Activated CD8-positive, alpha-beta T cell treated with anti-CD3 and anti-CD28 coated beads for 36 hours (primary cell): ENCODE results near the gene KIAA0930. TPM values are rescaled to one million over a fixed set of nuclear protein-coding genes. Genes with fewer than 3 reads are reported as not detected.

Experiments used
- ATAC-seq: fragments of 200-7000 bp; cut with Tn5 transposase; one replicate; pipeline ENCODE4 v1.10.0; 2021; ENCODE audit warnings: mild to moderate bottlenecking, moderate library complexity
- CTCF ChIA-PET: fragments of 350-600 bp; sonication (Branson Sonifier 250); formaldehyde crosslinking; loops from one replicate; lab custom pipeline; 2021; ENCODE audit warnings: antibody characterized with exemption; lab: Charles Lee
- POLR2A ChIA-PET: fragments of 350-600 bp; sonication (Branson Sonifier 250); formaldehyde crosslinking; loops from one replicate; lab custom pipeline; 2021; ENCODE audit warnings: antibody characterized with exemption; lab: Charles Lee
- DNase-seq: peaks from one replicate; pipeline ENCODE4 v3.0.0-alpha.2; 2020
- H3K27ac Mint-ChIP-seq: one replicate; pipeline ENCODE4 v1.8.0; 2021; ENCODE audit warnings: mild to moderate bottlenecking, mixed read lengths
- H3K27me3 Mint-ChIP-seq: one replicate; pipeline ENCODE4 v1.8.0; 2021; ENCODE audit warnings: mixed read lengths
- H3K36me3 Mint-ChIP-seq: one replicate; pipeline ENCODE4 v1.8.0; 2021; ENCODE audit warnings: low read depth, mixed read lengths
- H3K4me1 Mint-ChIP-seq: one replicate; pipeline ENCODE4 v1.8.0; 2021; ENCODE audit warnings: low read depth, mixed read lengths
- H3K4me3 Mint-ChIP-seq: one replicate; pipeline ENCODE4 v1.8.0; 2021; ENCODE audit warnings: mild to moderate bottlenecking, moderate library complexity, mixed read lengths
- H3K9me3 Mint-ChIP-seq: one replicate; pipeline ENCODE4 v1.8.0; 2021; ENCODE audit warnings: mixed read lengths
- intact Hi-C: fragments of 100-400 bp; cut with micrococcal nuclease; formaldehyde crosslinking; loops from one replicate; pipeline ENCODE4 v1.10.0; 2022
- total RNA-seq, 2 experiments: library from RNA; stranded (reverse); gene quantifications; one replicate each; pipeline ENCODE4 v1.2.3, GENCODE V29; 2021
- TF ChIP-seq, protein P1 (sequence below): fragments of 200-600 bp; IDR thresholded peaks from one replicate; pipeline ENCODE4 v1.8.0; 2022; ENCODE audit warnings: antibody characterized with exemption, mild to moderate bottlenecking

KIAA0930 gene
- total RNA-seq, 2 experiments from 2014 or later: 38.4 to 40.4 TPM

DNA sequence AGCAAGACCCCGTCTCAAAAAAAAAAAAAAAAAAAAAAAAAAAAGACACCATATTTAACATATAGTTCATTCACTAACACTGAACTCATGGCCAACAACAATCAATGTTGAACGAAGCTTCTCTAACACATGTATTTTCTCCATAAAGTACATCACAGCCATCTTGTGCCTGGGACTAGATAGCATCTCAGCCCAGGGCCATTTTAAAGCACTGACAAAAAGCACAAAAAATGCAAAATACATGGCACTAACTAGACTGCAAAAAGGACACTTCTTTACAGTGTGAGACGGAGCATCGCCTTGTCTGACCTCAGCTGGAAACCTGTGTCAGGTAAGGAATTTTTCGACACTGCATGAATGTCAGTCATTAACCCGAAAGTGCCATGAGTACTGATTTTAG, 23.3 kb downstream of the KIAA0930 start:
- Mint-ChIP-seq H3K27me3 (no peaks in the 10 kb centered on the region), H3K4me1 (peaks cover 20% of the 10 kb centered on the region), H3K9me3 (no peaks in the 10 kb centered on the region), H3K4me3 (no peak overlapping the region), H3K27ac (no peak overlapping the region), H3K36me3 (no peaks in the 10 kb centered on the region)
- CTCF ChIA-PET: interaction anchor here (5.2 kb wide), 1 partner anchor 9 kb away, joined by 25 read pairs; no protein-coding TSS in a partner anchor
- ATAC-seq (no peak), DNase-seq (no peak)
- TF ChIP-seq, protein P1, sequence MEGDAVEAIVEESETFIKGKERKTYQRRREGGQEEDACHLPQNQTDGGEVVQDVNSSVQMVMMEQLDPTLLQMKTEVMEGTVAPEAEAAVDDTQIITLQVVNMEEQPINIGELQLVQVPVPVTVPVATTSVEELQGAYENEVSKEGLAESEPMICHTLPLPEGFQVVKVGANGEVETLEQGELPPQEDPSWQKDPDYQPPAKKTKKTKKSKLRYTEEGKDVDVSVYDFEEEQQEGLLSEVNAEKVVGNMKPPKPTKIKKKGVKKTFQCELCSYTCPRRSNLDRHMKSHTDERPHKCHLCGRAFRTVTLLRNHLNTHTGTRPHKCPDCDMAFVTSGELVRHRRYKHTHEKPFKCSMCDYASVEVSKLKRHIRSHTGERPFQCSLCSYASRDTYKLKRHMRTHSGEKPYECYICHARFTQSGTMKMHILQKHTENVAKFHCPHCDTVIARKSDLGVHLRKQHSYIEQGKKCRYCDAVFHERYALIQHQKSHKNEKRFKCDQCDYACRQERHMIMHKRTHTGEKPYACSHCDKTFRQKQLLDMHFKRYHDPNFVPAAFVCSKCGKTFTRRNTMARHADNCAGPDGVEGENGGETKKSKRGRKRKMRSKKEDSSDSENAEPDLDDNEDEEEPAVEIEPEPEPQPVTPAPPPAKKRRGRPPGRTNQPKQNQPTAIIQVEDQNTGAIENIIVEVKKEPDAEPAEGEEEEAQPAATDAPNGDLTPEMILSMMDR: no peak
- intact Hi-C loops: no loop called here
- POLR2A ChIA-PET: no interaction called here

DNA sequence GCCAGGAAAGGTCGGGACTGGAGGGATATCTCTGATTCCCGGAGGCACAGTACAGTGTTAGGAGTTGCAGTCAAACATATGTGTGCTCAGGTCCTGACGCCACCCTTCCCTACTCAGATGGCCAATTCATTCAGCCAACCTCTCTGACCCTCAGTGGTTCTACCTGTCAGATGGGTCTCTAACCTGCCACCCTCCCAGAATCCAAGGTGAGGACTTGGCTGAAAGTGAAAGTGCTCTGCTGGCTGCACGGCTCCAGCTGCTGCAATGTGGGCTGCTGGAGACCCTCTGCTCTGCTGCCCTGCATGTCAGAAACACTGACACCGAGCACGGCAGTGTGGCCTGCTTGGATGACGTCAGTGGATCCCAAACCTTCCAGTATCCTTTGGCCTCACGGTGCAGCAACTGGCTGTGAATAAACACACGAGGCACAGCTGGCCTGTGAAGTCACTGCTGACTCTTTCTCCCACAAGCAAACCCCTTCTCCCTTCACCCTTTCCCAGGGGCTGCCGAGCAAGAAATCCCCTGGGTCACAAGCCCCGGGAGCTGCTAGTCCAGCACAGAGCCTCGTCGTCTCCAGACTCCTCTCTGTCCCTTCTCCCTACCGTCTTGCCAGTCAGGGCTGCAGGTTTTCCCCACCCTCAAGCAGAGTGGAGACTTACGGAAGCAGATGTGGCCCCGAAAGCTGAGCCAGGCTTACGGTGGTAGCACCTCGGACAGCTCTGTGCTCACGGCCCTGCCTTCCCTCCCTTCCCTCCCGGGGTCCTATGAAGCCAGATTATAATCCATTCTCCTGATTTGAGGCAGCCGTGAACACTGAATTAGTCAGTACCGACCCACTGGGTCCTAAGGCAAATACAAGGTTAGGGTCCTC, 24.3 kb downstream of the KIAA0930 start:
- POLR2A ChIA-PET: no interaction called here
- H3K4me3 Mint-ChIP-seq: no peak overlapping the region
- intact Hi-C loops: no loop called here
- H3K27me3 Mint-ChIP-seq: no peaks in the 10 kb centered on the region
- no peaks in the 10 kb centered on the region for H3K9me3 Mint-ChIP-seq
- CTCF ChIA-PET: interaction anchor here (5.2 kb wide), 1 partner anchor 8 kb away, joined by 25 read pairs; no protein-coding TSS in a partner anchor
- TF ChIP-seq, protein P1: no peak
- no peak overlapping the region for H3K27ac Mint-ChIP-seq
- H3K4me1 Mint-ChIP-seq: peaks cover 20% of the 10 kb centered on the region
- ATAC-seq (no peak), DNase-seq (no peak)
- H3K36me3 Mint-ChIP-seq: no peaks in the 10 kb centered on the region

DNA sequence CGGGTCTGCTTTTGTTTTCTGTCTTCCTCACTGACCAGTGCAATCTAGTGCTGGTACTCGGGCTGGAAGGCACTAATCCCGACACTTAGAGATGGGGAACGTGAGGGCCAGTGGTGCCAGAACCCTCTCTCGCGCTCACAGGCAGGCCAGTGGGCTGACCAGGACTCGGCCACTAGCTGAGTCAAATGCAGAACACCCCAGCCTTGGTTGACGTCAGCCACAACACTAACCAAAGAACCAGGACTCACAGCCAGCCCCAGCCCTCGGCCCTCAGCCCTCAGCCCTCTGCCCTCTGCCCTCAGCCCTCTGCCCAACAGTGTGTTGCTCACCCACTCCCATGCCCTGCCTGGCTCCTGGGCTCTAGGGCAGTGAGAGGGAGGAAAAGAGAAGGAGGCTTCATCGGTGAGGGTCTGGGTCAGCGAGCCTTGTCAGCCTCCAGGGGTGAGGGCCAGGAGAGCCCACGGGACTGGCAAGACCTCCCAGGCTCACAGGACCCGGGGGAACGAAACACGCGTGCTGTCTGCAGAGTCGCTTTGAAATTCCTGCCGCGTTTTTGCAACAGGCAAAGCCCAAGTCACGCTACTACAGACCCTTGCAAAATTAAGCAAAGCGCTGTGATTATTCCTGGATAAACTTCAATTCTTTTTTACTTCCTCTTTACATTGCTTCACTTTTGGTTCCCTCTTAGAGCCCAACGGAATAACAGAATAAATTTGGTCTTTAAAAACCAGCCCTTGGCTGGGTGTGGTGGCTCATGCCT, 27.5 kb downstream of the KIAA0930 start:
- no peak for ATAC-seq
- H3K36me3 Mint-ChIP-seq: peaks cover 2% of the 10 kb centered on the region
- intact Hi-C loops: no loop called here
- H3K27ac Mint-ChIP-seq: no peak overlapping the region
- H3K9me3 Mint-ChIP-seq: no peaks in the 10 kb centered on the region
- no peak overlapping the region for H3K4me3 Mint-ChIP-seq
- no peaks in the 10 kb centered on the region for H3K27me3 Mint-ChIP-seq
- ChIA-PET CTCF (interaction anchor here (1.2 kb wide), 1 partner anchor 21 kb away, joined by 3 read pairs; no protein-coding TSS in a partner anchor), POLR2A (no interaction called here)
- H3K4me1 Mint-ChIP-seq: peaks cover 5% of the 10 kb centered on the region
- TF ChIP-seq, protein P1: no peak
- no peak for DNase-seq

DNA sequence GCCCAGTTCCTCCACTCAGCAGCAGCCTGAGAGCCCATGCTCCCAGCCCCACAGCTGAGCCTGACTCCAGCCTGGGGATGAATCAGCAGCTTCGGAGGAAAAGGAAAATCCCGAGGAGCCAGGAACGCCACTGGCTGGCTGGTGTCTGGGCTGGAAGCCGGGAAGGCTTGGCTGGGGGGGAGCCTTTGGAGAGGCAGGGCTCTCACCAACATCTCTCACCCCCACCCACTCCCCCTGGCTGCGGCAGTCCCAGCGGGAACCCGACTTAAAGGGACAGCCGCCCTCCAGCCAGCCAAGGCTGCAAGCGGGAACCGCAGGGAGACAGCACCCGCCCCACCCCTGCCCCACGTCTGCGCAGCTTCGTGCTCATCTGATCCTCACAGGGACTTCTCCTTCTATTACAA, 28.4 kb downstream of the KIAA0930 start:
- POLR2A ChIA-PET: no interaction called here
- Mint-ChIP-seq H3K36me3 (peaks cover 2% of the 10 kb centered on the region), H3K4me1 (peaks cover 5% of the 10 kb centered on the region), H3K27me3 (no peaks in the 10 kb centered on the region), H3K4me3 (no peak overlapping the region), H3K27ac (no peak overlapping the region), H3K9me3 (no peaks in the 10 kb centered on the region)
- TF ChIP-seq, protein P1: no peak
- DNase-seq (no peak), ATAC-seq (no peak)
- intact Hi-C loops: no loop called here
- CTCF ChIA-PET: interaction anchor here (1.2 kb wide), 1 partner anchor 20 kb away, joined by 3 read pairs; no protein-coding TSS in a partner anchor
